HG02798 (cell line): ENCODE measurements around the gene ASRGL1.

Source experiments
- ATAC-seq: cut with Tn5 transposase; IDR thresholded peaks from one replicate; pipeline ENCODE4 v1.9.1; 2021; ENCODE audit warnings: mild to moderate bottlenecking; ENCODE audit not compliant: unreplicated experiment, poor library complexity

ASRGL1 gene

GRCh38 chr11:62409831-62410230 is 72.6 kb downstream of the ASRGL1 start:
- ATAC-seq: no peak

DNA sequence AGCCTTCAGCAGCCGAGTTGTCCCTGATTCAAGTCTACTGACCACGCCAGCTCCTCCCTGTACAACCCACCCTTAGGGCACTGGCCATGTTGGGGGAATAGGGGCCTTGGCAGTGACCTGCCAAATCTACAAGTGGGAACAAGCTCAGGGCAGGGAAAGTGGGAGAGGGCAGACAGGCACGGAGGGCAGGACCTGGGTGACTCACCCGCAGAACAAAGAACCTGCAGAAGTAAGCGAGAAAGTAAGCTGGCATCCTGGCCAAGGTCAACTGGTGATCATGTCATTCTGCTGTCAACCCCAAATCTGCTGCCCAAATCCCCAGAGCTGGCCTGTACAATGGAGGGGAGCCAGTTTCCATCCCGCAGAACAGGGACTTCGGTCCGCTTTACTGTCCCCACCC is 73.7 kb downstream of the ASRGL1 start:
- ATAC-seq: no peak

GRCh38 chr11:62411524-62411923 is 74.3 kb downstream of the ASRGL1 start:
- ATAC-seq: no peak

- no peak for ATAC-seq
Observed at GRCh38 chr11:62413060-62413696, 75.9 kb downstream of the ASRGL1 start.

GRCh38 chr11:62416596-62416995 is 79.3 kb downstream of the ASRGL1 start:
- ATAC-seq: no peak

DNA sequence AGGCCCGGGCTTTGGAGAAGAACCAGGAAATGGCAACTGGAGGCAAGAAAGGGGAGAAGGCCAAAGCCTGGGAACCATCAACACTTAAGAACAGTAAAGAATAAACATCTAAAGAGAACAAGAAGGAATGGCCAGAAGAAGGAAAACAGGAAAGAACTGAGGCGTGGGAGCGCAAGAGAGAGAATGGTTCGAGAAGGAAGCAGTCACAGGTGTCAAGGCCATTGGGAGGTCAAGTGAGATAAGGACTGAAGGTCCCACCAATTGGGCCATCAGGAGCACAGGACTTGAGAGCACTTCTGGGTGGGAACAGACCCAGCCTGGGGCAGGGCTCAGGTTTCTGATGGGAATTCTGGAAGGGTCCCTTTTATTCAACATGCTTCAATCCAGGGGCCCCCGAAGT is 80.9 kb downstream of the ASRGL1 start:
- ATAC-seq: no peak

DNA sequence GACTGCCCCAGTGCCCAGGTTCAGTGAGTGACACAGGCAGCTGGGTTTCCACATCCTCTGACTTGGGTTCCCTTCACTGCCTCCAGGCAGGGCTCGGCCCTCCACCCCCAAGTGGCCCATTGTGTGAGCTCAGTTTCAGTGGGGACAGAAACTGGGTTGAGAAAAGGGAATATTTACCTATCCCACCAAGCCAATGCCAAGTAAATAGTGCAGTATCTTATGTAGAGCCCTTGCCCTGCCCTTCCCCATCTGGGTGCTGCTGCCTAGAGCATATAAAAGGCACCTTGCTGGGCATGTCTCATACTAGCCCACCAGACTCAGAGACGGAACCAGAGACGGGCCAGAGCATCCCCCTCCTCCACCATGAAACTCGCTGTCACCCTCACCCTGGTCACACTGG is 81.5 kb downstream of the ASRGL1 start, which contains the start of gene SCGB1A1:
Gene SCGB1A1, plus strand, starts transcription at position 301 of the 400 bp plus-strand sequence. Its CDS starts 63 bp downstream, at position 364.
- ATAC-seq: no peak

GRCh38 chr11:62419314-62419929 is 82.2 kb downstream of the ASRGL1 start:
- ATAC-seq: no peak

- ATAC-seq: no peak
Observed at GRCh38 chr11:62419943-62420342, 82.7 kb downstream of the ASRGL1 start.

DNA sequence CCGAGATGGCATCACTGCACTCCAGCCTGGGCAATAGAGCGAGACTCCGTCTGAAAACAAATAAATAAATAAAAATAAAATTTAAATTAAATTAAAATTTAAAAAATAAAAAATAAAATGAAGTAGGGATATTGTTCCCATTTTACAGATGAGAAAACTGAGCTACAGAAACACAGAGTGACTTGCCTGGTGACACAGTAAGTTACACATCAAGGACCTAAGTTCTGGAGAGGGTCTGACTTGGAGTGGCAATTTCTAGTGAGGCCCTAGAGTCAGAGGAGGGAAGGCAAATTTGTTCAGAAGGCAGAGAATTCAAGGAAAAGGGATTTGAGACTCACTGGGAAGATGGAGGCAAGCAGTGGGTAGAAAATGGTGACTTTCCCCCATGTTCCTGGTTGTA is 83.6 kb downstream of the ASRGL1 start:
- ATAC-seq: no peak

GRCh38 chr11:62421996-62422395 is 84.7 kb downstream of the ASRGL1 start:
- ATAC-seq: no peak

DNA sequence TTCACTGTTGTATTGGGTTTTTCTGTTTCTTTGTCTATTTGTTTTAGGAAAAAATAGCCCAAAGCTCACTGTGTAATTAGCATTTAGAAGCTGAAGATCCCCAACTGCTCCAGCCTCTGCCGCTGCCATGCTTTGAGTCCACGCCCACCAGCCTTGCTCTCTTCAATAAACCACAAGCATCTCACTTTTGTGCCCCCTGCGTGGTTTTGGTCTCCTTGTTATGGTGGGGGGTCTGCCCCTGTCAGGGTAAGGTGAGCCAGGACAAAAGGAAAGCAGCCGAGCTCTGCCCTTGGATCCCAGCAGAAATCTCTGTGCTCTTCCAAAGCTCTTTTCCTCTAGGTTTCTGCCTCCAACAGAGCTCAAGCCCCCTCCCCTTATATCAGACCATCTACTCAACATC is 85.8 kb downstream of the ASRGL1 start:
- ATAC-seq: no peak

DNA sequence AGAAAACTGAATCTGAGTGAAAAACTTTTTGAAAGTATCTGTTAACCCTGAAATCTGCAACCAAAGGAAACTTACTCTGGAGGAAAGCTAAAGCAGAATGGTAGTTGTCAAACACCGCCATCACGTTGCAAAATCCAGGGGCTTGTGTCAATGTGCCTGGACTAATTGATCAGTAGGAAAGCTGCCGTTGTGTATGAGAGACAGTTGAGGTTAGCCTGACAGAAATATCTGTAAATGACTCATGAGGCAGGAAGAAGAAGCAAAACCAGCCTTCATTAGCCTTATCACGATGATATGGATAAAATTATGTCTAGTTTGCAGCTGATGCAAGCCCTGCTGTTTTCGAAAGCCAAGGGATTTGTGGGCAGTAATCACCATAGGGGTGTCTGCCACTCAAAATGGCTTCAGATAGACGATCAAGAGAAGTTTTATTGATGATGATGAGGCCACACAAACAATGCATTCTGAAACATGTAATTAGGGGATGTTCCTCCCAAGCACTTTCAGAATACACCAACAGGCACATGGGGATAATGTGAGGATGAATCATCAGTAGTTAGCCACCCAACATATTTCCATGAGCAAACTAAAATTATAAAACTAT is 90.5 kb downstream of the ASRGL1 start:
- ATAC-seq: no peak

DNA sequence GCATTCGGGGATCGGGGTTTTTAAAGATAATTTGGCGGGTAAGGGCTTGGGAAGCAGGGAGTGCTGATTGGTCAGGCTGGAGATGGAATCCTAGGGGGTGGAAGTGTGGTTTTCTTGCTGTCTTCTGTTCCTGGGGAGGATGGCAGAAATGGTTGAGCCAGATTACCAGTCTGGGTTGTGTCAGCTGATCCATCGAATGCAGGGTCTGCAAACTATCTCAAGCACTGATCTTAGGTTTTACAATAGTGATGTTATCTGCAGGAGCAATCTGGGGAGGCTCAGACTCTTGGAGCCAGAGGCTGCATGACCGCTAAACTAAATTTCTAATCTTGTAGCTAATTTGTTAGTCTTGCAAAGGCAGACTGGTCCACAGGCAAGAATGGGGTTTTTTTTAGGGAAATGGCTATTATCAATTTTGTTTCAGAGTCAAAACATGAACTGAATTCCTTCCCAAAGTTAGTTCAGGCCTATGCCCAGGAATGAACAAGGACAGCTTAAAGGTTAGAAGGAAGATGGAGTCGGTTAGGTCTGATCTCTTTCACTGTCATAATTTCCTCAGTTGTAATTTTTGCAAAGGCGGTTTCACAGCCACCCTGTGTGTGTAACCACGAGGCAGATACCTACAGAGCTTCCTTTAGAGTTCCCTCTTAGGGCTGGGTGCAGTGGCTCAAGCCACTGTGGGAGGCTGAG is 91.8 kb downstream of the ASRGL1 start:
- ATAC-seq: no peak

DNA sequence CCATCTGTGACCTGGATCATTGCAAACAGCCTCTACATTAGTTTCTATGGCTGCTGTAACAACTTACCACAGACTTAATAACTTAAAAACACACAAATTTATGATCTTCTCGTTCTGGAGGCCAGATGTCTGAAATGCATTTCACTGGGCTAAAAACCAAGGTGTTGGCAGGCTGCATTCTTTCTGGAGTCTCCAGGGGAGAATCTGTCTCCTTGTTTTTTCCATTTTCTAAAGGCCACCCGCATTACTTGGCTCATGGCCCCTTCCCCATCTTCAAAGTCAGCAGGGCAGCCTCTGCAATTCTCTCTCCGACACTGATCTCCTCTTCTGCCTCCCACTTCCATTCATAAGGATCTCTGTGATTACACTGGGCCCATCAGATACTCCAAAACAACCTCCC is 93.2 kb downstream of the ASRGL1 start:
- no peak for ATAC-seq

- no peak for ATAC-seq
Observed at GRCh38 chr11:62431171-62431901, 94.1 kb downstream of the ASRGL1 start.

- no peak for ATAC-seq
Observed at GRCh38 chr11:62432695-62433094, 95.4 kb downstream of the ASRGL1 start.

DNA sequence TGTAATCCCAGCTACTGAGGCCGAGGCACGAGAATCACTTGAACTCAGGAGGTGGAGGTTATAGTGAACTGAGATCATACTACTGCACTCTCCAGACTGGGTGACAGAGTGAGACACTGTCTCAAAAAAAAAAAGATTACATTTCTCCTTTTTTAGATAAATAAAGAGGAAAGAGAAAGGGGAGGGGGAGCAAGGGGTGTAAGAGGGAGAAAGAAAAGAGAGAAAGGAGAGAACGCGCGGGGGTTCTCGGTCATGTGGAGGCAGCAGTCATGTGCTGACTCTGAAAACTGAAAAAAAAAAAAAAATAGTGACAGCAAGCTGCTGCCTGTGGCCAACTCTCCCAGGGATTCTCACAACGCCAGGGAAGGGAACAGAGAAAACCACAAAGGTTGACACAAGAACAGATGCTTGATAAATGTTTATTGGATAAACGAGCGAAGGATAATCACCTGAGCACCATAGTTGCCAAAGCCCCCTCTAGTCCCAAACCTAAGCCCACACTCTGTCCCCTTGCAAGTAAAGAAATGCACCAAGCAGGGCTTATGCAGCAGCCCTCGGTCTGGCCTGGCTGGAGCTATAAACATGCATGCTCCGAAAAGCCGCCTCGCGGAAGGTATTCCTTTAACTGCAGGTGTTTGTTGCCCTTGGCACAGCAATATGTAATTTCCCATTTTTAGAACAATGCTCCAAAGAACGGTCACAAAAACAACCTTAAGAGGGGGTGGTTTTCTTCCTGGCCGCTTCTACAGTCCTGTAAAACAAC is 96.1 kb downstream of the ASRGL1 start:
- no peak for ATAC-seq

- no peak for ATAC-seq
Observed at GRCh38 chr11:62433904-62434276, 96.6 kb downstream of the ASRGL1 start.
